ENCODE data around the gene STPG3. TPM values are rescaled to one million over a fixed set of nuclear protein-coding genes. Genes with fewer than 3 reads are reported as not detected.

Gene STPG3
- total RNA-seq, 4 donors from 2014 or later = not detected

GRCh38 chr9:137280474-137281344 is 29.6 kb downstream of the STPG3 start:
- Histone ChIP-seq H3K4me1 (peaks cover 24 to 50% (median 40%) of the 10 kb centered on the region in 3 donors), H3K36me3 (peaks cover 0 to 43% (median 0%) of the 10 kb centered on the region in 3 donors), H3K27ac (no peak overlapping the region), H3K4me3 (peak overlapping the region in 2 of 4 donors; percentile 16 to 48), H3K27me3 (peaks cover 0 to 50% (median 0%) of the 10 kb centered on the region in 4 donors), H3K9me3 (no peaks in the 10 kb centered on the region)
- no peak for TF ChIP-seq POLR2A (IDR thresholded peaks at IDR 0.05)
- peak; percentile 15 to 54 (median 24) for TF ChIP-seq CTCF (IDR thresholded peaks at IDR 0.05)
- no peak for DNase-seq
- intact Hi-C loops (cut with DNase I) = no loop called here
- WGBS, 2 donors = 72 to 83% methylated on average over 8 to 18 of the region's 85 CpGs

- DNase-seq = no peak
- TF ChIP-seq POLR2A (IDR thresholded peaks at IDR 0.05) (no peak), CTCF (IDR thresholded peaks at IDR 0.05) (no peak)
- 62 to 66% methylated on average over 2 to 7 of the region's 39 CpGs for WGBS, 2 donors
- H3K9me3 ChIP-seq = no peaks in the 10 kb centered on the region
- H3K27ac ChIP-seq = no peak overlapping the region
- peaks cover 0 to 50% (median 0%) of the 10 kb centered on the region in 4 donors for H3K27me3 ChIP-seq
- peaks cover 16 to 42% (median 31%) of the 10 kb centered on the region in 3 donors for H3K4me1 ChIP-seq
- H3K36me3 ChIP-seq = peaks cover 0 to 43% (median 0%) of the 10 kb centered on the region in 3 donors
- H3K4me3 ChIP-seq = peak overlapping the region in 1 of 4 donors; percentile 48
- intact Hi-C loops (cut with DNase I) = no loop called here
Measured at GRCh38 chr9:137281345-137282116, 30.4 kb downstream of the STPG3 start.

- Histone ChIP-seq H3K27ac (no peak overlapping the region), H3K36me3 (peaks cover 0 to 14% (median 0%) of the 10 kb centered on the region in 3 donors), H3K9me3 (no peaks in the 10 kb centered on the region), H3K27me3 (peaks cover 0 to 2% (median 0%) of the 10 kb centered on the region in 4 donors), H3K4me3 (no peak overlapping the region), H3K4me1 (no peaks in the 10 kb centered on the region)
- intact Hi-C loops (cut with DNase I) = no loop called here
- no peak for DNase-seq
- 52 to 75% methylated on average over 7 to 10 of the region's 14 CpGs for whole genome bisulfite sequencing, 2 donors
- TF ChIP-seq CTCF (IDR thresholded peaks at IDR 0.05) (peak in 5 of 6 experiments; percentile 44 to 78 (median 61)), POLR2A (IDR thresholded peaks at IDR 0.05) (no peak)
Measured at GRCh38 chr9:137286975-137287383, 35.9 kb downstream of the STPG3 start.

- no peak for DNase-seq
- intact Hi-C loops (cut with DNase I) = loop anchor here (10.0 kb wide), 1 partner anchor 142 kb away; no protein-coding TSS in a partner anchor
- Histone ChIP-seq H3K9me3 (peaks cover 0 to 7% (median 5%) of the 10 kb centered on the region in 3 donors), H3K36me3 (peaks cover 0 to under 1% (median 0%) of the 10 kb centered on the region in 3 donors), H3K4me1 (peaks cover 15 to 46% (median 21%) of the 10 kb centered on the region in 3 donors), H3K27ac (no peak overlapping the region), H3K27me3 (peaks cover 0 to 62% (median 1%) of the 10 kb centered on the region in 4 donors), H3K4me3 (no peak overlapping the region)
- 55 to 67% methylated on average over 7 to 8 of the region's 15 CpGs for WGBS, 2 donors
- no peak for TF ChIP-seq CTCF (IDR thresholded peaks at IDR 0.05)
Measured at GRCh38 chr9:137293094-137293481, 42.0 kb downstream of the STPG3 start.
